GM18858 (cell line): ENCODE results near the gene TCF4.

Experiments
- ATAC-seq: cut with Tn5 transposase; IDR thresholded peaks from one replicate; pipeline ENCODE4 v1.9.1; 2021; ENCODE audit not compliant: unreplicated experiment

The TCF4 gene

DNA sequence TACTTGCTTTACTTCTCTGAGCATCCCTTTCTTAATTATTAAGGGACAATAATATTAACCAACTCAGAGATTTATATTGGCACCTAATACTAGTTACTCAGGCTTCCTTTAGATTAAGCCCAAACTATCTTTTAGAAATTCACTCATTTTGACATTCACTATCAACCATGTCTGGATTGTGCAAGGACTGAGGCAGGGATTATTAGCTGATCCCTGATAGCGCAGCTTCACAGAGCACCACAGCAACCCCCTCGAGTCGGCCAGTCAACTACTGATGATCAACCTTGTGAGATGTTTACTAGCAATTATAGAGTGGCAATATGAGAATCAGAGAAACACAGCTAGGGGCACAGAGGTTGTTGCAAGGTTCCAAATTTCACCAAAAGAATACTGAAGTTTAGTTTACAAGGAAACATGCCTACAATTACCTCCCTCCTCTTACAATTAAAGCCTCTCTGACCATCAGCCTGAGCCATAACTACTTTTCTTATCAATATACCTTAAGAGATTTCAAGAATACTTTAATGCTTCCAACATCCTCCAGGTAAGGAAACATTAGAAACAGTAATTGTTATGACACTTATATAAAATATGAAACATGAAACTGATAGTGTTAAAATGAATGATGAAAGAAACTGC is 191.6 kb downstream of the TCF4 start:
- no peak for ATAC-seq

- ATAC-seq = no peak
Measured at GRCh38 chr18:55395799-55396198, 192.2 kb downstream of the TCF4 start.

DNA sequence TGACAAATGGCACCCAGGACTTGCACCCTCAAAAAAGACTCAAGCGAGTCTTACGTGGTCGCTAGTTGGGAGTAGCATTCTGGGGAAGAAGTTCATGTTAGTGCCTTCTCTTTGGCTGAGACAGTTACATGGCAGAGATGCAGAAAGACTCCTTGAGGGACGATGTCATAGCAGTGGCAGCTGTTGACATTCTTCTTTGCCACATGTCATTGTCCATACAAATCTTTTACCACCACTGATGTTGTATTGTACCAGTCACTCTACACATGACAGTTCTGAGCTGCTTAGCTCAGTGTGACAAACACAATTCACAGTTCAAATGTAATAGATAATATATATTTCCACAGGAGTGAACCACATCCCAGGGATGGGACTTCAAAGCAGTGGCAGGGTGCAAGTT is 197.1 kb downstream of the TCF4 start:
- ATAC-seq = no peak

- ATAC-seq = no peak
Measured at GRCh38 chr18:55387139-55387984, 200.6 kb downstream of the TCF4 start.

DNA sequence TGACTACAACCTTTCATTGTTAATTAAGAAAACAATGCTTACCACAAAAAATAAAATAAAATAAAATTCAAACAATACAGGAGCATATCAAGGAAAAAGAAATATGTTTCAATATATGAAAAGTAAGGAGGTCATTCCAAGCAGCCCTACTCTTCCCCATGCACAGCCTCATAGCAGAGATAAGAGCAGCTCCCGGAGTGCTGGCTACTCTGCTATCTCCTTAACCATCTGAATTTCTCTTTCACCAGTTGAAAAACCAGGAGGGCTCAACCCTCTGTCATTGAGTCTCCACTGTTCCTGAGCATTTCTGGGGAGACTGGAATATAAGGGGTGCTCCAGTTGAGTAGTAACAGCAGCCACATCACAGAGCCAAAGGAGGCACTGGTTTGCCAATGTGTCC is 201.4 kb downstream of the TCF4 start:
- no peak for ATAC-seq

- ATAC-seq = no peak
Measured at GRCh38 chr18:55385770-55386169, 202.2 kb downstream of the TCF4 start.

- no peak for ATAC-seq
Measured at GRCh38 chr18:55384551-55385275, 203.3 kb downstream of the TCF4 start.

DNA sequence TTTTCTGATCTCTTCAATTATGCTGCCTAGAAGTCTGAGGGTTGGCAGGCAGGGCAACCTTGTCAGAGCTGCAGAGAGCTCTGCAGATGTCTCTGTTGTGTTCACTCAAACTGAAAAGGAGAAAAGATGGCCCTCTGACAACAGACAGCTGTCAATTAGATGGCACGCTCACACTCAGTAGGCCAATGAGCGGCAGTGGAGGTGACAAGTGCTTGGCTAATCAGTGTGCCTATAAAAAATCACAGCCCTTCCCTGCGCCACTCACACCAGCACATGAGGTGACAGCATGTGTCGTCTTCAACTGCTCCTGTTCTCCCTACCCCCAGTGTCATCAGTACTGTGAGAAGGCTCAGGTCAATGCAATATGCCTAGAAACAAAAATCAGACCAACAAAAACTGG is 203.9 kb downstream of the TCF4 start:
- ATAC-seq = no peak

- no peak for ATAC-seq
Measured at GRCh38 chr18:55382277-55382805, 205.7 kb downstream of the TCF4 start.

GRCh38 chr18:55381277-55381676 is 206.7 kb downstream of the TCF4 start:
- no peak for ATAC-seq

DNA sequence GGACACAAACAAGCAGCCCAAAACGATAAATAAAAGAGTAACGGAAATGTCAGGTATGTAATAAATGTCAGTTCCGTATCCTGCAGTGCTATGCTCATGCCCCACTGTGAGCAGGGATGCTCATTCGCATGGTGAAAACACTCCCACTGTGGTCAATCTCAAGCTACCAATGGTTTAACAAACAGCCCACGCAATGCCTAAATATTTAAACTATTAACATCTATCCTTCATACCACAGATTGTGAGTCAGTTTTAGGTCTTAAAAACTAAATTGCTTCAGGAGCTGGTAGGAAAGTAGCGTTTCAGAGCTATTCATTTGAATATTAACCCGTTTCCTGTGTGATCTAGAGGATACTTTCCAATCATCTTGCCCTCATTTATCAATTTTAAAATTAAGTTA is 207.4 kb downstream of the TCF4 start:
- ATAC-seq = no peak

DNA sequence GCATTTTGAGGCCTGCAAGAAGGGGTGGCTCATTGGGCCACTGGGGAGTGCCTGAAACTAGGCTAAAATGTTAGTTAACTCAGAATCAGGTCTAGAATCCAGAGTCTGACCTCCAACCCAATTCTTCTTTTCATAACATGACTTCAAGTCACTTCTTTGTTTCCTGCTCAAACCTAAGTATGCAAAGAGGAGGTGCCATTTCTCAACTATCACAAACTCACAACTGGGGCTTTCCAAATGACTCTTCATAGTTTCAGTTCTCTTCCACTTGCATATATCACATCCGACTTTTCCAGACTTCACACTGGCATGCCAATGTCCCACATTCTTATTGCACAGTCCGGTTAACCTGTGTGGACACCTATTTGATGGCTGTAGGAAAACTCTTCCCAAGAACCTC is 211.6 kb downstream of the TCF4 start:
- peak; percentile 92 for ATAC-seq

GRCh38 chr18:55375930-55376329 is 212.1 kb downstream of the TCF4 start:
- no peak for ATAC-seq

DNA sequence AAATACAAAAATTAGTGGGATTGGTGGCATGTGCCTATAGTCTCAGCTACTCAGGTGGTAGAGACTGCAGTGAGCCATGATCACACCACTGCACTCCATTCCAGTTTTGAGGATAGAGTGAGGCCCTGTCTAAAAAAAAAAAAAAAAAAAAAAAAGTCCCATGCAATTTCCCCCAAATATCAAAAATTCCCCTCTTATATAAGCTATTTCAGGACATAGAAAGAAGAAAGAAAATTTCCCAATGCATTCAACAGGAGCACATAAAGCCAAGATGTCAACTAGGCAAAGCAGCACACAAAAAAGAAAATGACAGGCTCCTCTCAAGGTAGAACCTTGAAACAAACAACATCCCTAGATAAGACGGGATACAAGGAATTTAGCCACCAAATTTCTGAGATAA is 213.3 kb downstream of the TCF4 start:
- no peak for ATAC-seq

- ATAC-seq = no peak
Measured at GRCh38 chr18:55372209-55372608, 215.8 kb downstream of the TCF4 start.

GRCh38 chr18:55370936-55371335 is 217.1 kb downstream of the TCF4 start:
- no peak for ATAC-seq

DNA sequence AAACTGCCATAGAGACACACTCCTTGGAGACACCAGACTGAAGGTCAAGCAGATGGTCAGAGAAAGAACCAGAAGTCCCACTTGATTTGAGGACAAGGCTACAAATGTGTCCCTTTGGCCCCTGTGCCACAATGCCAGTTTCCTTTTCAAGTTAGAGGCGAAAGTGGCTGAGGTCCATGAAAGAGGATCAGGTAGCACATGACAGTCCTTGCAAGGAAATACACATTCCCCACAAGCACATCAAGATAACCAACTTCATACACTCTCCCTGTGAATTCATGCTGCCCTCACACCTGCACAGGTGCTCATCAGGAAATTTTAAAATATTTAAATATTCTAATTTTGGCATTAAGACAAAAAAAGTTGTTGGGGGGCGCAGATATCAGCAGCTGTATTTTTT is 218.6 kb downstream of the TCF4 start:
- no peak for ATAC-seq

DNA sequence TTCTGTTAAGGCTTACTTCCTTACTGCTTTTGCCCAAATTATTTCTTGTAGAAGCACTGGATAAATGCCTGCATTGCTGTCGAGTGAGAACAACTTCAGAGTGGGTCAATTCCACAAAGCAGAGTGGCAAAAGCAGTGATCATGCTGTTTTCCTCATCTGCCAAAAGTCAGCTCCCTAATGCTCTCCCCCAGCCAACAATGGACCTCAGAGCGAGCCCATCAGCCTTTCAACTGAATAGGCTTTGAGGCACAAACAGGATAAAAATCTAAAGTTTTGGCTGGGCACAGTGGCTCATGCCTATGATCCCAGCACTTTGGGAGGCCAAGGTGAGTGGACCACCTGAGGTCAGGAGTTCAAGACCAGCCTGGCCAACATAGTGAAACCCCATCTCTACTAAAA is 222.7 kb downstream of the TCF4 start:
- no peak for ATAC-seq

- no peak for ATAC-seq
Measured at GRCh38 chr18:55362303-55362702, 225.7 kb downstream of the TCF4 start.

DNA sequence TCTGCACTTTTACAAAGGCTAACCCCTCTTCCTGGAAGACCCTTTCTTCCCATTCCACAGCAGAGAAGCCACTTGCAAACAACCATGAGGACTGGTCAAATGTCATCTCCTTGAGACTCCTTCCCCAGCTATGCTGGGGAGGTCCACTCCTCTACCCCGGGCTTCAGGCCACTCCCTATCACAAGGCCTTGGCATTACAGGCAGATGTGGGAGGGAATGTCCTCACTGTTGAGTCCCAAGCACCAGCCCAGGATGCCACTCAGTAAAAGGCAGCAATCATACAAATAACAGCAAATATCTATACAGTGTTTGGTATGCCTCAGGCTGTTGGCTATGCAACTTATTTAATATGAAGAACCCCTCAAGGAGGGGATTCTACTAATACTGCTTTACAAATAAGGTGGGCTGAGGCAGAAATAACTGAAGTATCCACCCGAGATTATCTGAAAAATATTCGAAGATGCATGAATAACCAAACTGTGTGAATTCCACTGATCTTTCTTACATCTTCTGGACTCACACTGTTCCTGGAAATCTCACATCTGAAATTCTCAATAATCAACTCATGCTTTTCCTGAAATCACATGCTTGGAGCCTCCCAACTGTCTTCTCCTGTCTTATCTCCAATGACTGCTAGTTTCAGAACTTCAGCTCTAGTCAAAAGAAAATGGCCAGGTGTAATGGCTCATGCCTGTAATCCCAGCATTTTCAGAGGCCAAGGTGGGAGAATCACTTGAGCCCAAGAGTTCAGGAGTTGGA is 226.3 kb downstream of the TCF4 start:
- ATAC-seq = no peak

DNA sequence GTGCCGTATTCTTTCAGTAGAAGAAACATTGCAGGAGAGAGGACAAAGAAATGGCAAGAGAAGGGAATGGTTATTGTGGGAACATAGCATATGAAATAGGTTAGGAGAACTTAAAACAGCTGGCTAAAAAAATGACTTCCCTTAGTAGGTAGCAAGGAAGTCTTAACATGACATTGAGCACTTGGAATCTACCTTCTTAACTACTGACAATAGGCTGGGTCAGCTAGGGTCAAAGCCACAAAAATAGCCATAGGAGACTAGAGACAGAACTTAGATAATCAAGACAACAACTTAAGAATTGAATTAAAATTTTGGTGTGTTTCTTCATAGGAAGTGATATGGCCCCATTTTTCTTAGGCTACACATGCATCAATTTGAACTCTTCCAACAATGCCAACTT is 227.9 kb downstream of the TCF4 start:
- no peak for ATAC-seq
